HPDE6-E6E7 (cell line): Measurements from ENCODE around the gene ESCO1.

Source experiments
- DNase-seq: peaks from one replicate; pipeline ENCODE4 v3.0.0; 2011; ENCODE audit warnings: missing footprints; ENCODE audit errors: extremely low spot score

Gene ESCO1

DNA sequence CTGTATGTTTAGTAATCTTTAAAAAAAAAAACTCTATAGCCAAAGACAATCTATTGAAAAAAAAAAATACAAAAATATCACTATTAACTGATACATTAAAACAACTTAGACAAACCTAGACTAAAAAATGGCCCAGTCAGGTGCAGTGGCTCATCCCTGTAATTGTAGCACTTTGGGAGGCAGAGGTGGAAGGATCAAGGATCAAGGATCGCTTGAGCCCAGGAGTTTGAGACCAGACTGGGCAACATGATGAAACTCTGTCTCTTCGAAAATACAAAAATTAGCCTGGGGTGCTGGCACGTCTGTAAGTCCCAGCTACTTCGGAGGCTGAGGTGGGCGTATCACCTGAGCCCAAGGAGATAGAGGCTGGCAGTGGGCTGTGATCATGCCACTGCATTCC is 16.1 kb downstream of the ESCO1 start:
- no peak for DNase-seq

DNA sequence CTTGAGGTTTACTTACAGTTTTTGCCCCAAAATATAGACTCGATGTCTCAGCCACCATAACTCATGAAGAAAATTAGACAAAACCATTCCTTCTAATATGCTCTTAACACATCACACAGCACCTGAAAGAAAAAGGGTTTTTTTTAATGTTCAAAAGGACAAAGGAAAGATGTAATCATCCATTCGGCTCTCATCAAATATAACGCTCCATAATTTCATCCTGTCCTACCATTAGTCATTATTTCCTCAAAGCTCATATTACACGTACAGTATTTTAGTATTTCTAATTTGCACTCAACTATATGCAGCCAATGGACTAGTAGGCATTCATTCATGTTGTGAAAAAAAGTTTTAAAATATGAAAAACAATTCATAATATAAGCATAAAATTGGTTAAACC is 24.8 kb downstream of the ESCO1 start:
- no peak for DNase-seq

- no peak for DNase-seq
Observed at GRCh38 chr18:21571772-21572171, 28.7 kb downstream of the ESCO1 start.

GRCh38 chr18:21559195-21559594 is 41.3 kb downstream of the ESCO1 start:
- no peak for DNase-seq

DNA sequence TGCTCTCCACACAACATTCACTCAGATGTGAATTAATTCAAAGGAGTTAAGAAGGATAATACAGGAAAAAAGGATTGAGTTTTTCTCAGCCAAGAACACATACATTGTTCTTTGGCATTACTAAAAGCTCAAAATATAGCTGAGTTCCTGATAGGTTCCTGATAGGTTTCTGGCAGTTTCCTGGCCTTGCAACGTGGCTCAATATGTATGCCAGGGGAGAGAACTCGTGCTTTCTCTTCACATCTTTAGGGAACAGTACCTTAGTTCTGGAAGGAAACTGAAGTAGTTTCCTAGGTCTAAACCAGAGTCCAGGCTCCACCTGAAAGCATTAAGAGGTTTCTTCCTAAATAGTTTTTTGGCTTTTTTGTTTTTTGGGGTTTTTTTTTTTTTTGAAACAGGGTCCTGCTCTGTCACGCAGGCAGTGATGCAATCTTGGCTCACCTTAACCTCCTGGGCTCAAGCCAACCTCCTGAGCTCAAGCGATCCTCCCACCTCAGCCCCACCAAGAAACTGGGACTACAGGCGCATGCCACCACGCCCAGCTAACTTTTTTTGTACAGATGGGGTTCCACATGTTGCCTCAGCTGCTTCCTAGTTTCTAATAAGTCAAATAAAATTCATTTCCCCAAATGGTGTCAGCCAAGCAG is 42.8 kb downstream of the ESCO1 start:
- no peak for DNase-seq

GRCh38 chr18:21550510-21550970 is 50.0 kb downstream of the ESCO1 start:
- DNase-seq: no peak

DNA sequence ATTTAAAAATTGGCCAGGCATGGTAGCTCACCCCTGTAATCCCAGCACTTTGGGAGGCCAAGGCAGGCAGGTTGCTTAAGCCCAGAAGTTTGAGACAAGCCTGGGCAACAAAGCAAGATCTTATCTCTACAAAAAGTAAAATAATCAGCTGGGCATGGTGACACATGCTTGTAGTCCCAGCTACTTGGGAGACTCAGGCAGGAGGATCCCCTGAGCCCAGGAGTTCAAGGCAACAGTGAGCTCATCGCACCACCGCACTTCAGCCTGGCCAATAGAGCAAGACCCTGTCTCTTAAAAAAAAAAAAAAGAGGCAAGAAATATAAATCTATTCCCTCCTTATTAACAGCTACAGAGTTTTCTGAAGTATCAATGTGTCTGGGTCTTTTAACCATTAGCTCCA is 51.9 kb downstream of the ESCO1 start:
- no peak for DNase-seq

DNA sequence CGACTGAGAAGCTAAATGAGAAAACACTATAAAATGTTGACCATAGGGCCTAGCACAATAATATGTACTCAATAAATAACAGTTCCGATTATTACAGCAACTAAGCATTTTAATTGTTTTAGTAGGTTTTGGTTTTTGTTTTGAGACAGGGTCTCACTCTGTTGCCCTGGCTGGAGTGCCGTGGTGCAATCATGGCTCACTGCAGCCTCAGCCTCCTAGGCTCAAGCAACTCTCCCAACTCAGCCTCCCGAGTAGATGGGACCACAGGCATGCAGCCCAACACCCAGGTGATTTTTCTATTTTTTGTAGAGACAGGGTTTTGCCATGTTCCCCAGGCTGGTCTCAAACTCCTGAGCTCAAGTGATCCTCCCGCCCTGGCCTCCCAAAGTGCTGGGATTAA is 54.1 kb downstream of the ESCO1 start:
- no peak for DNase-seq

GRCh38 chr18:21538230-21538629 is 62.3 kb downstream of the ESCO1 start:
- DNase-seq: no peak

DNA sequence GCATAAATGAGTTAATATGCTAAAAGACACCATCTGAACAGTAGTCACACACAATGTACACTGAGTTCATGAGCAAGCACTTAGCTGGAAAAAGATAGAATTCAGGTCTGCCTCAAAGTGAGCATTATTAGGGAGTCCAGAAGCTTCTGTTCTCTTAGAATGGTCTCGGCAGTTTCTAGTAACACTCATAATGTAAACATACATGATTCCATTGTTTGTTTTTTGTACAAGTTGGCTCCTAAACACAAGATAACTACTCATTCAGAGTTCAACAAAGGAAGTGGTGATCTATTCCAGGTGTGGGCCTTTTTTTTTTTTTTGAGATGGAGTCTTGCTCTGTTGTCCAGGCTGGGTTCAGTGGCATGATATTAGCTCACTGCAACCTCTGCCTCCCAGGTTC is 66.2 kb downstream of the ESCO1 start:
- DNase-seq: no peak

DNA sequence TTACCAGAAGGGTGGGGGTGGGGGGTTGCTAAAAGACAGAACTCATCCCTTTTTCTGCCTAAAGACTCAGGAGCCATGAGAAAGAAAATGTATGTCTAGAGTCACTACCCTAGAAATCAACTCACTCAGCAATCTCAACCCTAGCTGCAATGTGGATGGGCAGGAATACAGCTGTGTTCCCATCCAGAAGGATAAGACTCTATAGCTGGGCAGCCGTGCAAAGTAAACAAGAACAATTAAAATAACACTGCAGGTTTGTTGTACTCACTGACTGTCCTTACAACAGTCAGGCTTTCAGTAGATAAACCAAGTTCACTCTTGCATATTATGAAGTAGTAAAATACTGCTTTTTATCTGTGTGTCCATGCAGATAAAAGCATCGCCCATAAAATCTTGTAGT is 74.0 kb downstream of the ESCO1 start:
- DNase-seq: no peak

- no peak for DNase-seq
Observed at GRCh38 chr18:21525916-21526315, 74.6 kb downstream of the ESCO1 start.

DNA sequence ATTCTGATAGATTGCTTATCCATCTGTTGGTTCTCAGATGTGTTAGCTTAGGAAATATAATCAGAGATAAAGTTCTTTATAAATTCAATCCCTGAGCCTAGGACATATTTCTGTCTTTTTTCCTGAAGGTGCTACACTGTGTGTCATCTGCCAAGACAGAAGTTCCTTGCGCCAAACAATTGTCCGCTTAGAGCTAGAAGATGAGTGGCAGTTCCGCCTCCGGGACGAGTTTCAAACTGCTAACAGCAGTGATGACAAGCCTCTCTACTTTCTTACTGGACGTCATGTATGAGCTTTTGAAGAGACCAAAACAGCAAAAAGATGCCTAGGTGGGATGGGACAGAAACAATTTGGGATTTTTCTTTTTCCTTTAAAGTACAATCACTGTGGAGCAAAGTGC is 78.0 kb downstream of the ESCO1 start:
- no peak for DNase-seq

- no peak for DNase-seq
Observed at GRCh38 chr18:21513741-21514140, 86.8 kb downstream of the ESCO1 start.

- no peak for DNase-seq
Observed at GRCh38 chr18:21513292-21513691, 87.2 kb downstream of the ESCO1 start.

DNA sequence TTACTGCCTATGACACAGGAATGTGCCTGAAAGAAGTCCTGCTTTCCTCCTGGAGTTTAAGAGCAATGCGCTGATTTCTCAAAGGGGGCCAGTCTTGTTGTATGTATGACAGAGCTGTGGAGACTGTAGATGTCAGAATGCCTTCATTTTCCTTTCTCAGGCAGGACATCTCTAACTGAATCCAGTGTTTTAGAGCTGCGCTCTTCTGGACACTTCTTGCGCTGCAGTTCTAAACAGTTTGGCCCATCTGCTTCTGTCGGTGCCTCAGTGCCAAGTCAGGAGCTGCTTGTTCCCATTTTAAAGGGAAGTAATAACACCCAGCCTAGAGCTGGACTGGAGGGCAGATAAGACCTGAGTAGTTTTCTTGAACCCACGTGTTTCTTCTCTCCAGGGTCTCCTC is 91.4 kb downstream of the ESCO1 start:
- no peak for DNase-seq

- no peak for DNase-seq
Observed at GRCh38 chr18:21507913-21508701, 92.4 kb downstream of the ESCO1 start.

DNA sequence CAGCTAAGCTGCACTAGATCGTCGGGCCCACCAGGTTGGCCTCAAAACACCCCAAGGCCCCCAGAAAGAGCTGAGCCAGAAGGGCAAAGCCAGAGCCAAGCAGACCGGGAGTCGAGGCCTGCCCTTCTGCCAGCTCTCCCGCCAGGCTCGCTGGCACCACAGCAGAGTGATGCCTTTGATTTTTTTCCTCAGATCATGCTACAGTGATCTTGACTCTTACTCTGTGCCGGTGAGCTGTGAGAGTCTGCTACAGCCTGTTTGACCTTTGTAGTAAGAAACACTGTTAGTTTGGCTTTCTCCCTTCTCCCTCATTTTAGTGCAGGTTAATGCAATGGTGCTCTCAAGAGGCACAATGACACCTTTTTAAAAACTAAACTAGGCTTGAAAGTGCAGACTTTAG is 97.8 kb downstream of the ESCO1 start:
- no peak for DNase-seq

GRCh38 chr18:21499997-21500396 is 100.5 kb downstream of the ESCO1 start:
- no peak for DNase-seq

- no peak for DNase-seq
Observed at GRCh38 chr18:21496277-21496835, 104.1 kb downstream of the ESCO1 start.

DNA sequence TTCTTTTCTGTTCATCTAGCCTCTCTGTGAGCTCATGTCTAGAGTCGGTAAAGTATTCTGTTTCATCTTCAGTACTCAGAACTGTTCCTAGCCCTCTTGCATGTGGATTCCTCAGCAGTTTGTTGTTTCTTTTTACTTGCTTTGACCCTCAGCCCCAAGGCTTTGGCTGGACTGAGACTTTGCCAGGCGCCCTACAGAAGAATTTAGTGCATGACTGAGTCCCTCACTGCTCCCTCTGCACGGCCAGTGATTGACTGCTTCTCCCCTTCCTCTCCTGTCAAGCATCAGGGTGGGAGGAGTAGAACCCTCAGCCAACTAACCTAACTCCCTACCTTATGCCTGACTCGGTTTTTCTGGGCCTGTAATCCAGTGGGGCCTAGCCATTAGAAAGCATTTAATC is 109.8 kb downstream of the ESCO1 start:
- DNase-seq: no peak

GRCh38 chr18:21489919-21490495 is 110.5 kb downstream of the ESCO1 start:
- DNase-seq: no peak
